RCC 7860 (cell line): ENCODE data around the gene KNOP1.
"Not testable (repeated sequence)": the region's sequence is repeated elsewhere in the genome, so short reads cannot be mapped to it uniquely, and the experiment has no call there.

Experiments used
- DNase-seq: peaks from one replicate; pipeline ENCODE4 v3.0.0-alpha.2; 2015; ENCODE audit warnings: low spot score
- FAIRE-seq: peaks from 2 replicates; lab custom pipeline; 2012; peaks lifted over from hg19 to GRCh38; lab: Jason Lieb, UNC

The KNOP1 gene

GRCh38 chr16:19688396-19689024, 29.5 kb downstream of the KNOP1 start:
- DNase-seq (no peak), FAIRE-seq (no peak)

GRCh38 chr16:19687279-19687678, 30.7 kb downstream of the KNOP1 start:
- FAIRE-seq (no peak), DNase-seq (no peak)

GRCh38 chr16:19685176-19685575, 32.9 kb downstream of the KNOP1 start:
- FAIRE-seq (no peak), DNase-seq (no peak)

GRCh38 chr16:19683453-19684236, 34.4 kb downstream of the KNOP1 start:
- FAIRE-seq (no peak), DNase-seq (no peak)

- FAIRE-seq, result no peak
- DNase-seq, result no peak
Observed at GRCh38 chr16:19681637-19682036, 36.4 kb downstream of the KNOP1 start.

- FAIRE-seq, result no peak
- no peak for DNase-seq
Observed at GRCh38 chr16:19680881-19681340, 37.1 kb downstream of the KNOP1 start.

GRCh38 chr16:19679281-19679680, 38.7 kb downstream of the KNOP1 start:
- DNase-seq, FAIRE-seq: not testable (repeated sequence)

GRCh38 chr16:19678804-19679203, 39.2 kb downstream of the KNOP1 start:
- DNase-seq, result no peak
- FAIRE-seq, result no peak

- no peak for DNase-seq
- FAIRE-seq, result no peak
Observed at GRCh38 chr16:19677402-19677801, 40.6 kb downstream of the KNOP1 start.

- FAIRE-seq, result no peak
Observed at GRCh38 chr16:19674485-19674884, 43.5 kb downstream of the KNOP1 start.

GRCh38 chr16:19672378-19672777, 45.6 kb downstream of the KNOP1 start:
- no peak for DNase-seq
- no peak for FAIRE-seq

More at GRCh38 chr16:19674485-19674884, 43.5 kb downstream of the KNOP1 start:
- DNase-seq, result no peak

- FAIRE-seq, result no peak
- no peak for DNase-seq
Observed at GRCh38 chr16:19666477-19666876, 51.5 kb downstream of the KNOP1 start.

GRCh38 chr16:19665313-19665712, 52.7 kb downstream of the KNOP1 start:
- not testable (repeated sequence) for FAIRE-seq, DNase-seq

- DNase-seq, result no peak
- FAIRE-seq, result no peak
Observed at GRCh38 chr16:19664166-19664565, 53.9 kb downstream of the KNOP1 start.

GRCh38 chr16:19662351-19662750, 55.7 kb downstream of the KNOP1 start:
- FAIRE-seq (no peak), DNase-seq (no peak)

GRCh38 chr16:19660432-19660831, 57.6 kb downstream of the KNOP1 start:
- FAIRE-seq (no peak), DNase-seq (no peak)

GRCh38 chr16:19659554-19659953, 58.5 kb downstream of the KNOP1 start:
- no peak for DNase-seq
- FAIRE-seq, result no peak

- FAIRE-seq, result no peak
- no peak for DNase-seq
Observed at GRCh38 chr16:19657831-19658230, 60.2 kb downstream of the KNOP1 start.

GRCh38 chr16:19655242-19655777, 62.7 kb downstream of the KNOP1 start:
- DNase-seq, result no peak

GRCh38 chr16:19654147-19654546, 63.9 kb downstream of the KNOP1 start:
- no peak for DNase-seq
- no peak for FAIRE-seq

More at GRCh38 chr16:19655242-19655777, 62.7 kb downstream of the KNOP1 start:
- FAIRE-seq, result no peak
